Liver (tissue), 9 donors: ENCODE data around the gene NBEA. TPM values are rescaled to one million over a fixed set of nuclear protein-coding genes. Genes with fewer than 3 reads are reported as not detected.

Experiments
- DNase-seq: peaks from one replicate; pipeline ENCODE4 v3.0.0-alpha.2; 2017; ENCODE audit warnings: low spot score
- H3K27ac ChIP-seq, 2 donors: one replicate each; pipeline ENCODE4 v1.7.0; 2013; ENCODE audit warnings: inconsistent platforms in 2 of 2, low read length in 2 of 2, control low read depth in 1 of 2, low read depth in 1 of 2, mild to moderate bottlenecking in 1 of 2
- H3K27me3 ChIP-seq, 4 donors: one replicate each; pipeline versions ENCODE4 v1.6.1 to v1.7.0; 2013; ENCODE audit warnings: low read length in 3 of 4, inconsistent platforms in 1 of 4, mild to moderate bottlenecking in 1 of 4, moderate library complexity in 1 of 4; ENCODE audit not compliant: control insufficient read depth in 4 of 4, insufficient read depth in 4 of 4
- H3K36me3 ChIP-seq, 4 donors: one replicate each; pipeline versions ENCODE4 v1.6.1 to v1.7.0; 2013; ENCODE audit warnings: low read length in 3 of 4, mild to moderate bottlenecking in 3 of 4, low read depth in 1 of 4, moderate library complexity in 1 of 4; ENCODE audit not compliant: control insufficient read depth in 4 of 4, insufficient read depth in 3 of 4
- H3K4me1 ChIP-seq, 4 donors: one replicate each; pipeline versions ENCODE4 v1.6.1 to v1.7.0; 2013; ENCODE audit warnings: low read length in 3 of 4, mild to moderate bottlenecking in 3 of 4, moderate library complexity in 1 of 4; ENCODE audit not compliant: control insufficient read depth in 4 of 4, insufficient read depth in 4 of 4
- H3K4me3 ChIP-seq, 3 donors: one replicate each; pipeline versions ENCODE4 v1.6.1 to v1.7.0; 2013; ENCODE audit warnings: low read length in 3 of 3, control low read depth in 1 of 3, low read depth in 1 of 3, mild to moderate bottlenecking in 1 of 3
- H3K9ac ChIP-seq, 2 donors: one replicate each; pipeline ENCODE4 v1.7.0; 2013; ENCODE audit warnings: low read length in 2 of 2, mild to moderate bottlenecking in 2 of 2, moderate library complexity in 2 of 2, control low read depth in 1 of 2, low read depth in 1 of 2
- H3K9me3 ChIP-seq, 4 donors: one replicate each; pipeline versions ENCODE4 v1.6.1 to v1.7.0; 2013; ENCODE audit warnings: low read length in 3 of 4; ENCODE audit not compliant: control insufficient read depth in 4 of 4
- ATF3 ChIP-seq: IDR thresholded peaks from 2 replicates; pipeline ENCODE4 v1.6.1; 2016; ENCODE audit warnings: antibody characterized with exemption
- CTCF ChIP-seq: fragments of 150-350 bp; IDR thresholded peaks from 2 replicates; pipeline ENCODE4 v1.5.1; 2017; ENCODE audit warnings: improper control_type of control experiment, low read depth, low read length; ENCODE audit not compliant: missing input control
- EGR1 ChIP-seq, 2 donors: IDR thresholded peaks; 2 replicates each; pipeline ENCODE4 v1.6.1; 2016 to 2018; ENCODE audit warnings: antibody characterized with exemption in 2 of 2, low read depth in 2 of 2
- FOXA1 ChIP-seq: IDR thresholded peaks from 2 replicates; pipeline ENCODE4 v1.6.1; 2016; ENCODE audit warnings: antibody characterized with exemption
- FOXA2 ChIP-seq: IDR thresholded peaks from 2 replicates; pipeline ENCODE4 v1.6.1; 2016; ENCODE audit warnings: antibody characterized with exemption
- GABPA ChIP-seq, 2 donors: IDR thresholded peaks in 1 of 2; conservative IDR thresholded peaks in 1 of 2; 2 replicates each; pipeline ENCODE4 v1.6.1; 2016; ENCODE audit warnings: antibody characterized with exemption in 2 of 2, mild to moderate bottlenecking in 1 of 2, moderate library complexity in 1 of 2
- HNF4A ChIP-seq, 2 donors: conservative IDR thresholded peaks; 2 replicates each; pipeline ENCODE4 v1.6.1; 2016; ENCODE audit warnings: antibody characterized with exemption in 2 of 2, mild to moderate bottlenecking in 2 of 2
- HNF4G ChIP-seq: IDR thresholded peaks from 2 replicates; pipeline ENCODE4 v1.6.1; 2016; ENCODE audit warnings: antibody characterized with exemption
- NR2F2 ChIP-seq: IDR thresholded peaks from 2 replicates; pipeline ENCODE4 v1.6.1; 2016; ENCODE audit warnings: antibody characterized with exemption
- RAD21 ChIP-seq, 2 donors: IDR thresholded peaks; 2 replicates each; pipeline ENCODE4 v1.6.1; 2016; ENCODE audit warnings: antibody characterized with exemption in 2 of 2, mild to moderate bottlenecking in 2 of 2
- REST ChIP-seq: IDR thresholded peaks from 2 replicates; pipeline ENCODE4 v1.6.1; 2016; ENCODE audit warnings: antibody characterized with exemption, mild to moderate bottlenecking
- RXRA ChIP-seq, 2 donors: IDR thresholded peaks; 2 replicates each; pipeline ENCODE4 v1.6.1; 2017 to 2018; ENCODE audit warnings: antibody characterized with exemption in 2 of 2, mild to moderate bottlenecking in 1 of 2
- SP1 ChIP-seq: IDR thresholded peaks from 2 replicates; pipeline ENCODE4 v1.6.1; 2018; ENCODE audit warnings: antibody characterized with exemption, mild to moderate bottlenecking
- TAF1 ChIP-seq: conservative IDR thresholded peaks from 2 replicates; pipeline ENCODE4 v1.6.1; 2016; ENCODE audit warnings: antibody characterized with exemption, mild to moderate bottlenecking
- YY1 ChIP-seq: IDR thresholded peaks from 2 replicates; pipeline ENCODE4 v1.6.1; 2016; ENCODE audit warnings: antibody characterized with exemption, mild to moderate bottlenecking
- ZBTB33 ChIP-seq: IDR thresholded peaks from 2 replicates; pipeline ENCODE4 v1.6.1; 2016; ENCODE audit warnings: antibody characterized with exemption
- WGBS: extraction: QIAGEN DNeasy Blood & Tissue Kit; methylation state at CpG from one replicate; pipeline ENCODE4 v1.1.7; 2013; 5-methylcytosine and 5-hydroxymethylcytosine counted together
- polyA plus RNA-seq, 2 donors: library from polyadenylated mRNA; stranded (reverse) in 1 of 2; unstranded in 1 of 2; fragments of 200-250 nt in 1 of 2; fragments of >200 nt in 1 of 2; fragmentation: Nextera tagmentation in 1 of 2; extraction: Ambion mirVana in 1 of 2; gene quantifications; one replicate each; pipeline versions ENCODE4 v1.2.1 to v1.2.3, GENCODE V29; 2013 to 2015
- total RNA-seq, 2 donors: library from RNA; depleted of rRNA; stranded (reverse); fragments of >200 nt; gene quantifications; one replicate each; pipeline ENCODE4 v1.2.3, GENCODE V29; 2014
- donor health status: healthy.
- donor health status: healthy.
- donor health status: healthy.
- donor health status: healthy.
- donor health status: healthy.

The NBEA gene
- total and polyA plus RNA-seq, 4 donors, result 0.24 to 3.5 (median 1.4) TPM

GRCh38 chr13:35292329-35292728 lies 350.3 kb downstream of the NBEA start:
- DNase-seq, result no peak
- no peak overlapping the region for H3K4me3 ChIP-seq
- H3K9ac ChIP-seq, result no peak overlapping the region
- whole genome bisulfite sequencing, result 93% methylated on average over 1 of the region's 1 CpG
- H3K27me3 ChIP-seq, result no peaks in the 10 kb centered on the region
- H3K4me1 ChIP-seq, result no peaks in the 10 kb centered on the region
- no peaks in the 10 kb centered on the region for H3K36me3 ChIP-seq
- TF ChIP-seq FOXA1 (no peak), NR2F2 (no peak), REST (no peak), EGR1 (IDR thresholded peaks at IDR 0.05; ENCODE audit: low read depth in 2 of 2) (no peak), ZBTB33 (no peak), RXRA (IDR thresholded peaks at IDR 0.05) (no peak), YY1 (no peak), TAF1 (no peak), HNF4A (conservative IDR thresholded peaks at IDR 0.05) (no peak), HNF4G (no peak), SP1 (no peak)
- no peaks in the 10 kb centered on the region for H3K9me3 ChIP-seq
- H3K27ac ChIP-seq, result no peak overlapping the region

GRCh38 chr13:35293579-35294226 lies 351.6 kb downstream of the NBEA start:
- H3K27ac ChIP-seq, result no peak overlapping the region
- H3K36me3 ChIP-seq, result no peaks in the 10 kb centered on the region
- DNase-seq, result no peak
- H3K9ac ChIP-seq, result no peak overlapping the region
- H3K27me3 ChIP-seq, result no peaks in the 10 kb centered on the region
- H3K9me3 ChIP-seq, result no peaks in the 10 kb centered on the region
- H3K4me3 ChIP-seq, result no peak overlapping the region
- TF ChIP-seq CTCF (no peak), FOXA1 (no peak), RAD21 (IDR thresholded peaks at IDR 0.05) (no peak), HNF4G (no peak), TAF1 (no peak), ATF3 (no peak), FOXA2 (no peak), YY1 (no peak), REST (no peak), EGR1 (IDR thresholded peaks at IDR 0.05; ENCODE audit: low read depth in 2 of 2) (no peak), GABPA (IDR thresholded peaks at IDR 0.05 in 1 of 2, conservative IDR thresholded peaks at IDR 0.05 in 1 of 2) (no peak)
- H3K4me1 ChIP-seq, result no peaks in the 10 kb centered on the region
